ENCODE data around the gene NCBP2L.

DNA sequence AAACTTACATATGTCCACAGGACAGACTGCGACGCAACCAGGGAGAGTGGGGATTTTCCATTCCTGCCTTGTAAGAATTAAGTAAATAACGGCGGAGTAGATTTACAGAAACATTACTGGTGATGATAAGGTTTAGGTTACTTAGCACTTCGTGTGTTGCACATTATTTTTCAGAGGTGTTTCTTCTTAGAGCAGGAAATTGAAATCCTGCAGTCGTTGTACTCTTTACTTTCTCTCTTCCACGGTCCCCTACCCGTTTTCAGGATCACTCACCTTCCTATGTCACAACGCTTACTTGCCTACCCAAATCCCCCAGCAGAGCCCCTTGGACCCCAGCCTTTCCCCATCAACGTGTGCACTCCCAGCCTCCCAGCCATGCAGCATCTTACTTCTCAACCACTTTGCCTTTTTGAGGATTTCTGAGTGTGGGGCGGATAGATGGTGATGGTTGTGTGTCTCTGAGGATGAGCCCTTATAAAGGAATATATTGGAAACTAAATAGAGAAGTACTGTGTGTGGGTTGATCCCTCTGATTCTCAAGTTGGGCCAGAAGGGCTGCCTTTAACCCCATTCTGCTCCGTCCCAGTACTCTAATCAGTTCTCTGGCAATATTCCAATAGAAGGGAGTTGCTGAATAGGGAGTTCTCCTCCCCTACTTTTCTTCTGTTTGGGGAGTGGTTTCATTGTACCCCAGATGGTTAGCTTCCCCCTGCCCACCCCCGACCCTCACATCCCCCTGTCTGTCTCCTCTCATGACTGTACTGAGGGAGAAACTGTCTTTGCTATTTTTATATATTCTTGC, 49.7 kb downstream of the NCBP2L start:
- TF ChIP-seq POLR2AphosphoS5 (IDR thresholded peaks at IDR 0.05) (no peak), EP300 (IDR thresholded peaks at IDR 0.05; ENCODE audit: low read depth) (no peak)
- TF ChIP-seq, protein P1, sequence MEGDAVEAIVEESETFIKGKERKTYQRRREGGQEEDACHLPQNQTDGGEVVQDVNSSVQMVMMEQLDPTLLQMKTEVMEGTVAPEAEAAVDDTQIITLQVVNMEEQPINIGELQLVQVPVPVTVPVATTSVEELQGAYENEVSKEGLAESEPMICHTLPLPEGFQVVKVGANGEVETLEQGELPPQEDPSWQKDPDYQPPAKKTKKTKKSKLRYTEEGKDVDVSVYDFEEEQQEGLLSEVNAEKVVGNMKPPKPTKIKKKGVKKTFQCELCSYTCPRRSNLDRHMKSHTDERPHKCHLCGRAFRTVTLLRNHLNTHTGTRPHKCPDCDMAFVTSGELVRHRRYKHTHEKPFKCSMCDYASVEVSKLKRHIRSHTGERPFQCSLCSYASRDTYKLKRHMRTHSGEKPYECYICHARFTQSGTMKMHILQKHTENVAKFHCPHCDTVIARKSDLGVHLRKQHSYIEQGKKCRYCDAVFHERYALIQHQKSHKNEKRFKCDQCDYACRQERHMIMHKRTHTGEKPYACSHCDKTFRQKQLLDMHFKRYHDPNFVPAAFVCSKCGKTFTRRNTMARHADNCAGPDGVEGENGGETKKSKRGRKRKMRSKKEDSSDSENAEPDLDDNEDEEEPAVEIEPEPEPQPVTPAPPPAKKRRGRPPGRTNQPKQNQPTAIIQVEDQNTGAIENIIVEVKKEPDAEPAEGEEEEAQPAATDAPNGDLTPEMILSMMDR (IDR thresholded peaks at IDR 0.05), result no peak
